ENCODE measurements around the gene SCAF4.
"Not testable (repeated sequence)": the region's sequence is repeated elsewhere in the genome, so short reads cannot be mapped to it uniquely, and the experiment has no call there.

The SCAF4 gene

DNA sequence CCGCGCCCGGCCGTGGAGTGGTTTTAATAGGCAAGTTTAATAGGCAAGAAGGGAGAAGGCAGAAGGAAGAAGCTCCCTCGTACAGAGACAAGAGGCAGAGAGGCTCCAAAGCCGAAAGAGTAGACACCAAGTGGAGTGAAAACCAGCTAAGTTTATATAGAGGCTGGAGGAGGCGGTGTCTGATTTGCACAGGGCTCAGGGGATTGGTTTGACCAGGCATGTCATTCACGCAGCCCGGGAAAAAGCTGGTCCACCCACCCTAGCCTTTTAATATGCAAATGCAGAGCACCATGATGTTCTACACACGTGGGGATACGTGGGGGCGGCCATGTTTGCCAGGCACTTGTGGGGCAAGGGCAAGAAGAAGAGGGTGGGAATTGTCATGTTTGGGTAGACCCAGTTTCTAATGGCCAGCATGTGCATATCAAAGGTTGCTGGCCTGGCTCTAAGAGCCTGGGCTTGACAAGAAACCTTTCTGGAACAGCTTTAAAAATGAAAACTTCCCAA is 90.4 kb downstream of the SCAF4 start:
- DNase-seq: no peak
- CTCF ChIA-PET: no interaction called here
- H3K27me3 Mint-ChIP-seq: no peaks in the 10 kb centered on the region
- H3K4me1 Mint-ChIP-seq: no peaks in the 10 kb centered on the region
- H3K36me3 Mint-ChIP-seq: no peaks in the 10 kb centered on the region
- H3K27ac Mint-ChIP-seq: no peak overlapping the region
- no peak overlapping the region for H3K4me3 Mint-ChIP-seq
- H3K9me3 Mint-ChIP-seq: peaks cover 3% of the 10 kb centered on the region

DNA sequence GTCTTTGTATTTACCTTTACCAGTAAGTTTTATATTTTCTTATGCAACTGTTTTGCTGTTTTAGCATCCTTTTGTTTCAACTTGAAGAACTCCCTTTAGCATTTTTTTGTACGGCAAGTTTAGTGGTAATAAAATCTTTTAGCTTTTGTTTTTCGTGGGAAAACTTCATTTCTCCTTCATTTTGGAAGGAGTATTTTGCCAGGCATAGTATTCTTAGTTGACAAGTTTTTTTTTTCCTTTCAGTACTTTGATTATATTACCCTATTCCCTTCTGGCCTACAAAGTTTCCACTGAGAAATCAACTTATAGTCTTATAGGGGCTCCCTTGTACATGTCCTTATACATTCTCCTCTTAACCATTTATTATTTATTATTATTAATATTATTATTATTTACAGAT is 95.0 kb downstream of the SCAF4 start:
- peaks cover 3% of the 10 kb centered on the region for H3K9me3 Mint-ChIP-seq
- H3K27ac Mint-ChIP-seq: no peak overlapping the region
- no peaks in the 10 kb centered on the region for H3K36me3 Mint-ChIP-seq
- no peaks in the 10 kb centered on the region for H3K4me1 Mint-ChIP-seq
- DNase-seq: no peak
- CTCF ChIA-PET: interaction anchor here (0.6 kb wide), 1 partner anchor 30 kb away, joined by 3 read pairs; no protein-coding TSS in a partner anchor
- no peak overlapping the region for H3K4me3 Mint-ChIP-seq
- no peaks in the 10 kb centered on the region for H3K27me3 Mint-ChIP-seq

DNA sequence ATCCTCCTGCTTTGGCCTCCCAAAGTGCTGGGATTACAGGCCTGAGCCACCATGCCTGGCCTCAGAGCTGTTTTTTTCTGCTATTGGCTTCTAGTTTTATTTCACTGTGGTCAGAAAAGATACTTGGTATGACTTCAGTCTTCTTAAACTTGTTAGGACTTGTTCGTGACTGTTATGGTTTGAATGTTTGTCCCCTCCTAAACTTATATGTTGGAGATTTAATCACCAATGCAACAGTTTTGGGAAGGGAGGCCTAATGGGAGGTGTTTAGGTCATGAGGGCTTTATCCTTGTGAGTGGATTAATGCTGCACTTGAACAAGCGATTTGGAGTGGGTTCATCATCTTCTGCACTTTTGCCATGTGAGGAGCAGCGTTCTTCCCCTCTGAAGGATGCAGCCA is 96.9 kb downstream of the SCAF4 start:
- CTCF ChIA-PET: interaction anchor here (0.6 kb wide), 1 partner anchor 515 kb away, joined by 3 read pairs; no protein-coding TSS in a partner anchor
- no peaks in the 10 kb centered on the region for H3K4me1 Mint-ChIP-seq
- H3K9me3 Mint-ChIP-seq: peaks cover 2% of the 10 kb centered on the region
- no peak overlapping the region for H3K4me3 Mint-ChIP-seq
- H3K36me3 Mint-ChIP-seq: no peaks in the 10 kb centered on the region
- DNase-seq: no peak
- H3K27ac Mint-ChIP-seq: no peak overlapping the region
- no peaks in the 10 kb centered on the region for H3K27me3 Mint-ChIP-seq

DNA sequence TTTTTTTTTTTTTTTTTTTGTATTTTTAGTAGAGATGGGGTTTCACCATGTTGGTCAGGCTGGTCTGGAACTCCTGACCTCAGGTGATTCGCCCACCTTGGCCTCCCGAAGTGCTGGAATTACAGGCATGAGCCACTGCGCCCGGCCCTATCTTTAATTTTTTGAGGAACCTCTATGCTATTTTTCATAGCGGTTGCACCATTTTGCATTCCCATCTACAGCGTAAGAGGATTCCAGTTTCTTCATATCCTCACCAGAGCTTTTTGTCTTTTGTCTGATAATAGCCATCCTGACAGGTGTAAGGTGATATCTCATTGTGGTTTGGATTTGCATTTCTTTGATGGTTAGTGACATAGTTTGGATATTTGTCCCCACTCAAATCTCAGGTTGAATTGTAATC is 100.0 kb downstream of the SCAF4 start:
- DNase-seq, H3K4me1 Mint-ChIP-seq, CTCF ChIA-PET, H3K36me3 Mint-ChIP-seq, H3K27me3 Mint-ChIP-seq, H3K4me3 Mint-ChIP-seq, H3K27ac Mint-ChIP-seq, H3K9me3 Mint-ChIP-seq: not testable (repeated sequence)

DNA sequence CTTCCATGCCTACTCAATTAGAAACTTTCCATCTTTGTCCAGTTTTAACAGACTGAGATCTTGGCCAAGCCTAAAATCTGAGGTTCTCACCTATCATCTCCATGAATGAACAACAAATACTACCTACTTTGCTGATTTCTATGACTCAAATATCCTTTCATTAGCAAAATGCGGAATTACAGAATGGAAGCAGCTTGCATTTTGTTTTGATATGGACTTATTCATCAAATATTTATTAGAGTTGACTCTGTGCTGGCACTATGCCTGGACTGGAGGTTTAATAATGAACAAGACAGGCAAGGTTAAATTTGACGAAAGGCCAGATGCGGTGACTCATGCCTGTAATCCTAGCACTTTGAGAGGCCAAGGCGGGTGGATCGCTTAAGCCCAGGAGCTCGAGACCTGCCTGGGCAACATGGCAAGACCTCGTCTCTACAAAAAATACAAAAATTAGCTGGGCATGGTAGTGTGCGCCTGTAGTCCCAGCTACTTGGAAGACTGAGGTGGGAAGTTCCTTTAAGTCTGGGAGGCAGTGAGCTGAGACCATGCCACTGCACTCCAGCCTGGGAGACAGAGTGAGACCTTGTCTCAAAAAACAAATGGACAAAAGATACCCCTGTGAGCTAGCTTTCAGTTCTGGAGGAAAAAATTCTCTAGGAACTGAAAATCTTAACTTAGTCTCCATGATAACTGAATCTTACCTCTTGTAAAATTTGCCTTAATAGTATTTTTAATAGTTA is 101.8 kb downstream of the SCAF4 start:
- Mint-ChIP-seq H3K27me3 (no peaks in the 10 kb centered on the region), H3K4me3 (no peak overlapping the region), H3K36me3 (no peaks in the 10 kb centered on the region), H3K4me1 (no peaks in the 10 kb centered on the region), H3K27ac (no peak overlapping the region), H3K9me3 (no peaks in the 10 kb centered on the region)
- CTCF ChIA-PET: no interaction called here
- no peak for DNase-seq

DNA sequence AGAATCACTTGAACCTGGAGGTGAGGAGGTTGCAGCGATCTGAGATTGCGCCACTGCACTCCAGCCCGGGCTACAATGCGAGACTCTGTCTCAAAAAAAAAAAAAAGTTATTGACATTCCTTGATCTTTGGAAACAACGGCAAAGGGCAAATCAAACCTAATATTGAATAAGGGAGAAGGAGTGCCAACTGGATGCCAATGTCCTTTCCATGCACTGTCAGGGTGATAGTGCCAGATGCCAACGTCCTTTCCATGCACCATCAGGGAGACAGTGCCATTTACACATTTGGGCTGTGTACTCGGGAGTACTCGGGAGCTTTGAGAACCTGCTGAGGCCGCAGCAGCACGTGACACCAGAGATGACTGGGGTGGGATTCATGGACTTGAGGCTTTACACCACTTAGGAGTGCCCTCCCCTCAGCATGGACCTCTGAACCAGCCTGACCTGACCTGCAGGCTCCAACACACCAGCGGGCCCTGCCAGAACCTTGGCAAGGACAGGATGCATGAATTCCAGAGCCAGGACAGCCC is 106.9 kb downstream of the SCAF4 start:
- H3K4me1 Mint-ChIP-seq: peaks cover 9% of the 10 kb centered on the region
- peaks cover 3% of the 10 kb centered on the region for H3K27me3 Mint-ChIP-seq
- no peak overlapping the region for H3K27ac Mint-ChIP-seq
- H3K9me3 Mint-ChIP-seq: no peaks in the 10 kb centered on the region
- CTCF ChIA-PET: no interaction called here
- no peak overlapping the region for H3K4me3 Mint-ChIP-seq
- H3K36me3 Mint-ChIP-seq: no peaks in the 10 kb centered on the region
- DNase-seq: no peak

DNA sequence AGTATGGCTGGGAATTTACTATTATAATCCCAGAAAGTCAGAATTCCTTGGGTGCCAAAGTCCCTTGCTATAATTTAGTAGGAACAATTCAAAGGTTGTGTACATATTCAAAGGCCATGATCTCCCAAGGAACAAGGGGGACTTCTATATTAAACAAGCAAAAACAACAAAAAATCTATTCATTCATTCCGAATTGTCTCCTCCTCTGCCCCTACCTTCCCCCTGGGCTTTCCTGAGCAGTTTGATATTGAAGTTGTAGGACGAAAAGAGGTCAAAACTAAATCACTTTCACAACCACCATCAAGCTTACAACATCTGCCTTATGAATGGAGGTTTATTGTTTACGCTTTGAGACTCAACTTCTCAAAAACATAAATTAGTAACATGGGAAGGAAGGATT is 107.7 kb downstream of the SCAF4 start:
- DNase-seq: no peak
- H3K9me3 Mint-ChIP-seq: no peaks in the 10 kb centered on the region
- no peaks in the 10 kb centered on the region for H3K36me3 Mint-ChIP-seq
- CTCF ChIA-PET: interaction anchor here (1.0 kb wide), 1 partner anchor 525 kb away, joined by 3 read pairs; no protein-coding TSS in a partner anchor
- peaks cover 3% of the 10 kb centered on the region for H3K27me3 Mint-ChIP-seq
- peaks cover 9% of the 10 kb centered on the region for H3K4me1 Mint-ChIP-seq
- no peak overlapping the region for H3K27ac Mint-ChIP-seq
- no peak overlapping the region for H3K4me3 Mint-ChIP-seq

DNA sequence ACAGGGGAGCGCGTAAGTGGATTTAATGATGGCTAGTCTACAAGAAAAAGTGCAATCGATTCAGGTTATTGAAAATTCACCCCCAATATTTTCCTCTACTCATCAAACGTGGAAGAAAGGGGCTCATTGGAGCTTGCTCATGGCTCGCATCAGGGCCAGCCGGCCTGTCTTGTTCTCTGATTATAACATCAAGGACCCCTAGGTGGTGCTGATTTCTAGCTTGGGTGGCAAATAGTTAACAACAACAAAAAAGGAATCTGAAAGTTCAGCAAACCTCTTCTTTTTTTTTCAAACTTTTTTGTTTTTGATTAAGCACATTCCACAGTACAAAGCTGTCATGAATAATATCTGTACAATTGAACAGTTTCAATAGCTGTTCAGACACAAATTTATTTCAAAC is 108.3 kb downstream of the SCAF4 start:
- CTCF ChIA-PET: interaction anchor here (0.6 to 1.0 kb wide), 2 partner anchors 244 to 524 kb away, joined by 3 read pairs; no protein-coding TSS in a partner anchor
- DNase-seq: no peak
- Mint-ChIP-seq H3K4me1 (peaks cover 13% of the 10 kb centered on the region), H3K9me3 (no peaks in the 10 kb centered on the region), H3K4me3 (no peak overlapping the region), H3K27me3 (peaks cover 3% of the 10 kb centered on the region), H3K27ac (no peak overlapping the region), H3K36me3 (no peaks in the 10 kb centered on the region)

DNA sequence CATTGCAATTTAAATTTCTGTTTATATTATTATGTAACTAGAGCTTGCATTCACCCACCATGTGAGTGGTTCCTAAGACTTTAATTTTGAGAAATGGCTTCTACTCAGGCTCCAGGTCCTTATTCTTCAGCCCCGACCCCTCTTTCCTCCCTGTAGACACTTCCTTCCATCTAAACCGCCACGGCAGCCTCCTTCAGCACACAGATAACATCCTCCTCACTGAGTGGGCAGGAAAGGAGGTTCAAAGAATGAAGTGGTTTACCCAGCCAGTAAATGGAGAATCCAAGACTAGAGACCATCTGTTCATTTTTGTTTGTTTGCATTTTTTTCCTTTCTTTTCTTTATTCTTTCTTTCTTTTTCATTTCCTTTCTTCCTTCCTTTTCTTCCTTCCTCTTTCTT is 109.5 kb downstream of the SCAF4 start:
- peaks cover 3% of the 10 kb centered on the region for H3K27me3 Mint-ChIP-seq
- no peak overlapping the region for H3K4me3 Mint-ChIP-seq
- no peaks in the 10 kb centered on the region for H3K36me3 Mint-ChIP-seq
- peak; percentile 27 for DNase-seq
- CTCF ChIA-PET: no interaction called here
- H3K27ac Mint-ChIP-seq: no peak overlapping the region
- peaks cover 13% of the 10 kb centered on the region for H3K4me1 Mint-ChIP-seq
- no peaks in the 10 kb centered on the region for H3K9me3 Mint-ChIP-seq

Measured in activated naive CD4-positive, alpha-beta T cell treated with anti-CD3 and anti-CD28 coated beads, Interleukin-2, amount 10 ng/mL, durations not matched to agents 7 days and 5 days (primary cell).